HEK293 (cell line): ENCODE data around the gene ANOS1.

ENCODE experiments used
- BCL11A ChIP-seq: fragments of 450-650 bp; formaldehyde crosslinking; IDR thresholded peaks from 2 replicates; pipeline ENCODE4 v1.5.1; 2016; ENCODE audit warnings: low read depth, missing biosample characterization, missing genetic modification characterization
- GLI4 ChIP-seq: fragments of 450-650 bp; formaldehyde crosslinking; IDR thresholded peaks from 2 replicates; pipeline ENCODE4 v1.5.1; 2016; ENCODE audit warnings: missing biosample characterization, missing genetic modification characterization
- TCF7L2 ChIP-seq: IDR thresholded peaks from 2 replicates; pipeline ENCODE4 v1.6.1; 2011; ENCODE audit warnings: low read depth, mild to moderate bottlenecking, inconsistent platforms, low read length, moderate library complexity, borderline replicate concordance
- YY1 ChIP-seq: fragments of 450-650 bp; formaldehyde crosslinking; IDR thresholded peaks from 2 replicates; pipeline ENCODE4 v1.5.1; 2018; ENCODE audit warnings: missing biosample characterization, missing genetic modification characterization
- ZFP3 ChIP-seq: fragments of 450-650 bp; formaldehyde crosslinking; IDR thresholded peaks from 2 replicates; pipeline ENCODE4 v1.5.1; 2016; ENCODE audit warnings: low read depth, missing biosample characterization, missing genetic modification characterization
- ZNF777 ChIP-seq: fragments of 450-650 bp; formaldehyde crosslinking; IDR thresholded peaks from 2 replicates; pipeline ENCODE4 v1.5.1; 2017; ENCODE audit warnings: missing biosample characterization, missing genetic modification characterization, borderline replicate concordance
- ZSCAN23 ChIP-seq: fragments of 450-650 bp; formaldehyde crosslinking; IDR thresholded peaks from 2 replicates; pipeline ENCODE4 v1.5.1; 2016; ENCODE audit warnings: missing biosample characterization, missing genetic modification characterization
- TF ChIP-seq, protein P1 (sequence below): fragments of 450-650 bp; formaldehyde crosslinking; IDR thresholded peaks from 2 replicates; pipeline ENCODE4 v1.5.1; 2016; ENCODE audit warnings: missing biosample characterization, missing genetic modification characterization
- TF ChIP-seq, protein P2 (sequence below): fragments of 450-650 bp; formaldehyde crosslinking; IDR thresholded peaks from 2 replicates; pipeline ENCODE4 v1.5.1; 2016; ENCODE audit warnings: missing biosample characterization, missing genetic modification characterization

DNA sequence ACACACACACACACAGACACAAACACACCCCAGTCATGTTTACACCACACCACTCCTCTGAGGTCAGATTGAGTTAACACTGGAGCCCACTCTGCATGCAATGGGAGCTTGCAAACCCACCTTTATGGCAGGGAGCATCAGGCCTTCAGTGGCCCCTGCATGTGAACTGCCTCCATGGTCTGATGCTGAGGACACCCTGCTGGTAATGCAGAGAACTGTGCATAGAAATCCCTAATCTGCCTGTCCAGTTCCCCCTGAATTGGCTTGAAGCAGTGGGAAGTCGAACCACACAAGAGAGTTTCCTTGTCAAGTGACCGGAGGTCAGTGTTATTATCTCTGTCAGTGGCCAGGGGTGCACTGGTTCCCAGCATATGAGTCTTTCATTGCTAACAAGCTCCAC lies 59.8 kb downstream of the ANOS1 start:
- TF ChIP-seq ZSCAN23 (tag by site-specific recombination) (no peak), GLI4 (tag by site-specific recombination) (no peak), TCF7L2 (no peak), ZFP3 (tag by site-specific recombination) (no peak), YY1 (tag by site-specific recombination) (no peak), BCL11A (tag by site-specific recombination) (no peak), ZNF777 (no peak)
- TF ChIP-seq, protein P1, sequence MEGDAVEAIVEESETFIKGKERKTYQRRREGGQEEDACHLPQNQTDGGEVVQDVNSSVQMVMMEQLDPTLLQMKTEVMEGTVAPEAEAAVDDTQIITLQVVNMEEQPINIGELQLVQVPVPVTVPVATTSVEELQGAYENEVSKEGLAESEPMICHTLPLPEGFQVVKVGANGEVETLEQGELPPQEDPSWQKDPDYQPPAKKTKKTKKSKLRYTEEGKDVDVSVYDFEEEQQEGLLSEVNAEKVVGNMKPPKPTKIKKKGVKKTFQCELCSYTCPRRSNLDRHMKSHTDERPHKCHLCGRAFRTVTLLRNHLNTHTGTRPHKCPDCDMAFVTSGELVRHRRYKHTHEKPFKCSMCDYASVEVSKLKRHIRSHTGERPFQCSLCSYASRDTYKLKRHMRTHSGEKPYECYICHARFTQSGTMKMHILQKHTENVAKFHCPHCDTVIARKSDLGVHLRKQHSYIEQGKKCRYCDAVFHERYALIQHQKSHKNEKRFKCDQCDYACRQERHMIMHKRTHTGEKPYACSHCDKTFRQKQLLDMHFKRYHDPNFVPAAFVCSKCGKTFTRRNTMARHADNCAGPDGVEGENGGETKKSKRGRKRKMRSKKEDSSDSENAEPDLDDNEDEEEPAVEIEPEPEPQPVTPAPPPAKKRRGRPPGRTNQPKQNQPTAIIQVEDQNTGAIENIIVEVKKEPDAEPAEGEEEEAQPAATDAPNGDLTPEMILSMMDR (tag by site-specific recombination): no peak
- TF ChIP-seq, protein P2, sequence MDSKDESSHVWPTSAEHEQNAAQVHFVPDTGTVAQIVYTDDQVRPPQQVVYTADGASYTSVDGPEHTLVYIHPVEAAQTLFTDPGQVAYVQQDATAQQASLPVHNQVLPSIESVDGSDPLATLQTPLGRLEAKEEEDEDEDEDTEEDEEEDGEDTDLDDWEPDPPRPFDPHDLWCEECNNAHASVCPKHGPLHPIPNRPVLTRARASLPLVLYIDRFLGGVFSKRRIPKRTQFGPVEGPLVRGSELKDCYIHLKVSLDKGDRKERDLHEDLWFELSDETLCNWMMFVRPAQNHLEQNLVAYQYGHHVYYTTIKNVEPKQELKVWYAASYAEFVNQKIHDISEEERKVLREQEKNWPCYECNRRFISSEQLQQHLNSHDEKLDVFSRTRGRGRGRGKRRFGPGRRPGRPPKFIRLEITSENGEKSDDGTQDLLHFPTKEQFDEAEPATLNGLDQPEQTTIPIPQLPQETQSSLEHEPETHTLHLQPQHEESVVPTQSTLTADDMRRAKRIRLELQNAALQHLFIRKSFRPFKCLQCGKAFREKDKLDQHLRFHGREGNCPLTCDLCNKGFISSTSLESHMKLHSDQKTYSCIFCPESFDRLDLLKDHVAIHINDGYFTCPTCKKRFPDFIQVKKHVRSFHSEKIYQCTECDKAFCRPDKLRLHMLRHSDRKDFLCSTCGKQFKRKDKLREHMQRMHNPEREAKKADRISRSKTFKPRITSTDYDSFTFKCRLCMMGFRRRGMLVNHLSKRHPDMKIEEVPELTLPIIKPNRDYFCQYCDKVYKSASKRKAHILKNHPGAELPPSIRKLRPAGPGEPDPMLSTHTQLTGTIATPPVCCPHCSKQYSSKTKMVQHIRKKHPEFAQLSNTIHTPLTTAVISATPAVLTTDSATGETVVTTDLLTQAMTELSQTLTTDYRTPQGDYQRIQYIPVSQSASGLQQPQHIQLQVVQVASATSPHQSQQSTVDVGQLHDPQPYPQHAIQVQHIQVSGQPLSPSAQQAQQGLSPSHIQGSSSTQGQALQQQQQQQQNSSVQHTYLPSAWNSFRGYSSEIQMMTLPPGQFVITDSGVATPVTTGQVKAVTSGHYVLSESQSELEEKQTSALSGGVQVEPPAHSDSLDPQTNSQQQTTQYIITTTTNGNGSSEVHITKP (tag by site-specific recombination): no peak
